Measurements from ENCODE around the gene DAP. TPM values are rescaled to one million over a fixed set of nuclear protein-coding genes. Genes with fewer than 3 reads are reported as not detected.

The DAP gene
- total and polyA plus RNA-seq, 2 experiments from 2014 or later, result 52.9 to 255 TPM

DNA sequence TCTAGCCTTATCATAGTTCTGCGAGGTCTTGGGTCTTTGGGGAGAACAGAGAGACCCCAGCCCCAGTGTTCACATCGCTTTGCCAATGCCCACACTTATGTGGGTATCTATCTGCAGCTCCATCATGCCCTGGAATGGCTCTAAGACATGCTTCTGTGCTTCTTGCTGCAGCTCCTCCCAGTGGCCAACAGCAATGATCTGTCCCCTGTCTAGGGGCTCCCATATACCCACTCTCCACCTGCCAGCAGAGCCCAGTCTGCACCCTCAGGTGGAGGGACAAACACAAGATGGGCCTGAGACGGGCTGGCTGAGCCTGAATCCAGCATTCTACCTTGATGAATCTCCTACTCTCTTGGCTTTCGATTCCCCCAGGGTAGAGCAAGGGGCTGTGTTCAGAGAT lies 14.6 kb upstream of the DAP start:
- H2AFZ ChIP-seq, result no peak overlapping the region
- no peaks in the 10 kb centered on the region for H3K79me2 ChIP-seq (ENCODE audit: insufficient read depth)
- in situ Hi-C loops (cut with MboI), result no loop called here
- DNase-seq, result no peak
- H3K36me3 ChIP-seq (ENCODE audit: low read depth), result no peaks in the 10 kb centered on the region
- H3K27me3 ChIP-seq (replicated peaks; ENCODE audit: insufficient read depth), result peaks cover 5% of the 10 kb centered on the region; the same call in 1 of the 2 replicates
- no peak overlapping the region for H3K4me2 ChIP-seq (ENCODE audit: unreplicated experiment)
- no peaks in the 10 kb centered on the region for H3K9me2 ChIP-seq (ENCODE audit: insufficient read depth)
- H4K20me1 ChIP-seq (ENCODE audit: insufficient read depth), result no peaks in the 10 kb centered on the region
- no peak overlapping the region for H3K4me3 ChIP-seq
- no peaks in the 10 kb centered on the region for H3K9me3 ChIP-seq (ENCODE audit: low read depth)
- no peak overlapping the region for H3K27ac ChIP-seq
- H3K4me1 ChIP-seq (ENCODE audit: insufficient read depth), result no peaks in the 10 kb centered on the region
- TF ChIP-seq EZH2phosphoT487 (IDR thresholded peaks at IDR 0.05; ENCODE audit: insufficient read depth, low read depth), result no peak
- TF ChIP-seq EZH2 (IDR thresholded peaks at IDR 0.05; ENCODE audit: insufficient read depth, poor library complexity, severe bottlenecking), result no peak
- no peak overlapping the region for H3K9ac ChIP-seq
- H3F3A ChIP-seq (ENCODE audit: insufficient read depth), result no peaks in the 10 kb centered on the region
- 23 to 27% methylated on average over 4 of the region's 4 CpGs for WGBS, 2 experiments (ENCODE audit: low coverage in 1 of 2, low lambda C conversion rate in 2 of 2, missing lambda C conversion rate in 2 of 2)

- no peaks in the 10 kb centered on the region for H3K9me2 ChIP-seq (ENCODE audit: insufficient read depth)
Measured at GRCh38 chr5:10772901-10773585, 12.0 kb upstream of the DAP start.

DNA sequence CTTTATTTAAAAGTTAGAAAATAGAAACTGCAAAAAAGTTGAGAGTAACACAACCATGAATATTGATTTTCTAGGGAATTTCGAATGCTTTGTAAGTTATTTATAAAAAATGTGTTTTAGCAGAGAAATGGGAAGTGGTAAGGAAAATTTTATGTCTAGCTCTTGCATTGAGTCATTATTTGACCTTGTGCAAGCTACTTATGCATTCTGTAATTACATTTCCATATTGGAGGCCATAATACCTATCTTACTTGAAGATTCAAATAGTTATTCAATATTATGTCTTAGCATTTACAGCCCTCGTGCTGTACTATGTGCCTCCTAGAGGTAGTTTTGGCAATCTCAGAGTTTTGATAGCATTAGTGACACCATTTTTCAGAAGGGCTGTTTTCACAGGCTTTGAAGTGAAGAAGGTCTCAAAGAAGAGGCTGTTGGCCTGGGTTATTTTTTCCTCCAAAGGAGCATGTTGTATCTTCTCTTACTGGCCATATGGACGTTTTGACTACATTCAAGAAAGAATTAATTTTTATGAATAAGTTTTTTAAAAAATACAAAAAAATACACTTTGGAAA lies 7.4 kb upstream of the DAP start:
- no peak for TF ChIP-seq EZH2 (IDR thresholded peaks at IDR 0.05; ENCODE audit: insufficient read depth, poor library complexity, severe bottlenecking)
- TF ChIP-seq EZH2phosphoT487 (IDR thresholded peaks at IDR 0.05; ENCODE audit: insufficient read depth, low read depth), result no peak
- H3K9me3 ChIP-seq (ENCODE audit: low read depth), result no peaks in the 10 kb centered on the region
- DNase-seq, result no peak
- no peaks in the 10 kb centered on the region for H3K79me2 ChIP-seq (ENCODE audit: insufficient read depth)
- H3F3A ChIP-seq (ENCODE audit: insufficient read depth), result no peaks in the 10 kb centered on the region
- no peak overlapping the region for H2AFZ ChIP-seq
- H4K20me1 ChIP-seq (ENCODE audit: insufficient read depth), result no peaks in the 10 kb centered on the region
- 36% methylated on average over 3 of the region's 3 CpGs for WGBS, 2 experiments (ENCODE audit: low coverage in 1 of 2, low lambda C conversion rate in 2 of 2, missing lambda C conversion rate in 2 of 2)
- H3K36me3 ChIP-seq (ENCODE audit: low read depth), result no peaks in the 10 kb centered on the region
- H3K27me3 ChIP-seq (replicated peaks; ENCODE audit: insufficient read depth), result no peaks in the 10 kb centered on the region
- H3K9ac ChIP-seq, result no peak overlapping the region
- no peak overlapping the region for H3K4me3 ChIP-seq
- H3K27ac ChIP-seq, result no peak overlapping the region
- no peak overlapping the region for H3K4me2 ChIP-seq (ENCODE audit: unreplicated experiment)
- in situ Hi-C loops (cut with MboI), result no loop called here
- no peaks in the 10 kb centered on the region for H3K9me2 ChIP-seq (ENCODE audit: insufficient read depth)
- no peaks in the 10 kb centered on the region for H3K4me1 ChIP-seq (ENCODE audit: insufficient read depth)

More at GRCh38 chr5:10772901-10773585, 12.0 kb upstream of the DAP start:
- 58 to 63% methylated on average over 7 of the region's 7 CpGs for WGBS, 2 experiments (ENCODE audit: low coverage in 1 of 2, low lambda C conversion rate in 2 of 2, missing lambda C conversion rate in 2 of 2)
- Histone ChIP-seq H4K20me1 (ENCODE audit: insufficient read depth) (no peaks in the 10 kb centered on the region), H3K27me3 (replicated peaks; ENCODE audit: insufficient read depth) (0 out of 2 replicates have a peak, but pooled peaks cover 5% of the 10 kb centered on the region), H3F3A (ENCODE audit: insufficient read depth) (no peaks in the 10 kb centered on the region), H3K9me3 (ENCODE audit: low read depth) (no peaks in the 10 kb centered on the region), H3K79me2 (ENCODE audit: insufficient read depth) (no peaks in the 10 kb centered on the region), H2AFZ (no peak overlapping the region), H3K27ac (no peak overlapping the region), H3K36me3 (ENCODE audit: low read depth) (no peaks in the 10 kb centered on the region), H3K4me1 (ENCODE audit: insufficient read depth) (no peaks in the 10 kb centered on the region), H3K4me3 (no peak overlapping the region), H3K9ac (no peak overlapping the region), H3K4me2 (ENCODE audit: unreplicated experiment) (no peak overlapping the region)
- in situ Hi-C loops (cut with MboI), result no loop called here
- DNase-seq, result no peak
- TF ChIP-seq EZH2 (IDR thresholded peaks at IDR 0.05; ENCODE audit: insufficient read depth, poor library complexity, severe bottlenecking) (no peak), EZH2phosphoT487 (IDR thresholded peaks at IDR 0.05; ENCODE audit: insufficient read depth, low read depth) (no peak)

DNA sequence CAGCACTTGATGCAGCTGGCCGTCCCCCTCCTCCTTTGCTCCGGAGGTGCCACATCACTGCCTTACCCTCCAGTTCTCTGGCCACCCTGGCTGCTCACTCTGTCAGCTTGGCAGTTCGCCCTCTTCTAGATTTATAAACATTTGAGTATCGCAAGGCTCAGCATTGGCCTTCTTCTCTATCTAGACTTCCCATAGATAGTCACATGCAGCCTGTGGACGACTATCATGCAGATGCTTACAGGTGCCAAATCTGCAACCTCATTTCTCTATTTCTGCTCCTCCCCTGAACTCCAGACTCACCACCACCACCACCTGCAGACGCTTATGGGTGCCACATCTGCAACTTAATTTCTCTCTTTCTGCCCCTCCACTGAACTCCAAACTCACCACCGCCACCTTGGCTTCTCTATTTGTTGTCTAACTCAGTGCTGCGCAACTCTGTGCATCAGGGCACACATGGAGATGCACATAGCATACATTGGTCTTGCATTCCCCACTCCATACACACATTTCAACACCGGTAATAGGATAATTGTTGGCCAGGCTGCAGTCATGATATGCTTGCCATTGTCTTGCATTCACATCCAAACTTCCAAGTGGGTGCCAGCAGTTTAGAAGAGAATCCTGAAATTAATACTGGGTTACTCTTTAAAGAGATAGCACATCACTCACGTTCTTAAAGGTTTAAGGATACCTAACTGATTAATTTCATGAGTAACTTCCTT lies 1.9 kb upstream of the DAP start:
- WGBS, 2 experiments (ENCODE audit: low coverage in 1 of 2, low lambda C conversion rate in 2 of 2, missing lambda C conversion rate in 2 of 2), result 85 to 87% methylated on average over 10 of the region's 10 CpGs
- Histone ChIP-seq H2AFZ (no peak overlapping the region), H3K79me2 (ENCODE audit: insufficient read depth) (peaks cover 25% of the 10 kb centered on the region), H3K4me2 (ENCODE audit: unreplicated experiment) (no peak overlapping the region), H3K27me3 (replicated peaks; ENCODE audit: insufficient read depth) (no peaks in the 10 kb centered on the region), H3K9ac (no peak overlapping the region), H3K4me1 (ENCODE audit: insufficient read depth) (peaks cover 7% of the 10 kb centered on the region; the same call in 1 of the 2 replicates), H3F3A (ENCODE audit: insufficient read depth) (peaks cover 5% of the 10 kb centered on the region; the same call in 1 of the 2 replicates), H3K36me3 (ENCODE audit: low read depth) (no peaks in the 10 kb centered on the region), H3K4me3 (no peak overlapping the region), H3K27ac (no peak overlapping the region), H3K9me3 (ENCODE audit: low read depth) (no peaks in the 10 kb centered on the region), H3K9me2 (ENCODE audit: insufficient read depth) (no peaks in the 10 kb centered on the region), H4K20me1 (ENCODE audit: insufficient read depth) (no peaks in the 10 kb centered on the region)
- no peak for TF ChIP-seq EZH2 (IDR thresholded peaks at IDR 0.05; ENCODE audit: insufficient read depth, poor library complexity, severe bottlenecking)
- TF ChIP-seq EZH2phosphoT487 (IDR thresholded peaks at IDR 0.05; ENCODE audit: insufficient read depth, low read depth), result no peak
- in situ Hi-C loops (cut with MboI), result no loop called here
- no peak for DNase-seq

Measured in GM23248 (cell line).